ENCODE results near the gene FSTL5. TPM values are rescaled to one million over a fixed set of nuclear protein-coding genes. Genes with fewer than 3 reads are reported as not detected.

The FSTL5 gene
- total RNA-seq, 2 experiments from 2014 or later, result not detected

DNA sequence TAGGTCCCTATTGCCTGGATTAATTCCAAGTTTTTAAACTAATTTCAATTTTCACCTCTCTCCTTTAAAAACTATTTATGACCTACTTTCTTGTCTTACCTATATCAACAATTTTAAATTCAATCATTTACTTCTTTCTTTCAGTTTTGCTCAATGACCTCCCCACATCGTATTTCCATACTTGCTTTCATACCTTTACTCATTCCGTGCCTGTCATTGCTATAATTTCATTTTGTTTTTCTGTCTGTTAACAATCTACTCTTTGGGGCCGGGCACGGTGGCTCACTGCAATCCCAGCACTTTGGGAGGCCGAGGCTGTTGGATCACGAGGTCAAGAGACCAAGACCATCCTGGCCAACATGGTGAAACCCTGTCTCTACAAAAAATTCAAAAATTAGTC, 781.1 kb downstream of the FSTL5 start:
- no peaks in the 10 kb centered on the region for H3K79me2 ChIP-seq (ENCODE audit: insufficient read depth, low read depth, low read length)
- intact Hi-C loops (cut with micrococcal nuclease; ENCODE audit: unreplicated experiment), result no loop called here
- no peak overlapping the region for H3K4me2 ChIP-seq (ENCODE audit: low read length)
- H3K4me3 ChIP-seq (ENCODE audit: low read depth, low read length, poor library complexity, severe bottlenecking), result no peak overlapping the region
- ChIA-PET CTCF (ENCODE audit: unreplicated experiment) (no interaction called here), POLR2A (no interaction called here)
- TF ChIP-seq, protein P1, sequence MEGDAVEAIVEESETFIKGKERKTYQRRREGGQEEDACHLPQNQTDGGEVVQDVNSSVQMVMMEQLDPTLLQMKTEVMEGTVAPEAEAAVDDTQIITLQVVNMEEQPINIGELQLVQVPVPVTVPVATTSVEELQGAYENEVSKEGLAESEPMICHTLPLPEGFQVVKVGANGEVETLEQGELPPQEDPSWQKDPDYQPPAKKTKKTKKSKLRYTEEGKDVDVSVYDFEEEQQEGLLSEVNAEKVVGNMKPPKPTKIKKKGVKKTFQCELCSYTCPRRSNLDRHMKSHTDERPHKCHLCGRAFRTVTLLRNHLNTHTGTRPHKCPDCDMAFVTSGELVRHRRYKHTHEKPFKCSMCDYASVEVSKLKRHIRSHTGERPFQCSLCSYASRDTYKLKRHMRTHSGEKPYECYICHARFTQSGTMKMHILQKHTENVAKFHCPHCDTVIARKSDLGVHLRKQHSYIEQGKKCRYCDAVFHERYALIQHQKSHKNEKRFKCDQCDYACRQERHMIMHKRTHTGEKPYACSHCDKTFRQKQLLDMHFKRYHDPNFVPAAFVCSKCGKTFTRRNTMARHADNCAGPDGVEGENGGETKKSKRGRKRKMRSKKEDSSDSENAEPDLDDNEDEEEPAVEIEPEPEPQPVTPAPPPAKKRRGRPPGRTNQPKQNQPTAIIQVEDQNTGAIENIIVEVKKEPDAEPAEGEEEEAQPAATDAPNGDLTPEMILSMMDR (conservative IDR thresholded peaks at IDR 0.05; ENCODE audit: low read length), result no peak
- no peak for TF ChIP-seq EZH2phosphoT487 (IDR thresholded peaks at IDR 0.05; ENCODE audit: borderline replicate concordance, low read depth, low read length)
- no peaks in the 10 kb centered on the region for H3K36me3 ChIP-seq (ENCODE audit: insufficient read depth, low read length)
- H2AFZ ChIP-seq (ENCODE audit: low read length), result no peak overlapping the region
- H3K9me2 ChIP-seq (ENCODE audit: insufficient read depth, low read length), result no peaks in the 10 kb centered on the region
- no peaks in the 10 kb centered on the region for H4K20me1 ChIP-seq (ENCODE audit: insufficient read depth, low read length)
- no peaks in the 10 kb centered on the region for H3K9me3 ChIP-seq (ENCODE audit: low read length)
- H3K27ac ChIP-seq (ENCODE audit: low read depth, low read length, poor library complexity, severe bottlenecking), result no peak overlapping the region
- BruUV-seq (replicated peaks), result no TSS peak
- no peaks in the 10 kb centered on the region for H3K4me1 ChIP-seq (ENCODE audit: insufficient read depth, low read length, poor library complexity, severe bottlenecking)
- no peak for DNase-seq (ENCODE audit: low spot score)

DNA sequence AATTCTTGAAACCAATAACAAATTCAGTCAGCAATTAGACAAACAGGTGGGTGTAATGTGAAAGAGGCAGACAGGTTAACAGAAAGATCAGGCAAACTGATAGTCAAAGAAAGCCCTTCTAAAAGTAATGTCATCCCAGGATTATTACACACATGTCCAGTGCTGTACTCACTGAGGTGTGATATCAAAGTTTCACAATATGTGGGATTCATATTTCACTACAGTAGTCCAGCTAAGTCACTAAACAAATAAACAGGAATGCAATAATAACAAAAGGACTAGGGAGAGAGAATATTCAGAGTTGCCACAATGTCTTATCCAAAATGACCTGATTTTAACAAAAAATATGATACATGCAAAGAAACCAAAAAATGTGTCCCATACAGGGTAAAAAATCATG, 787.5 kb downstream of the FSTL5 start:
- H3K9me3 ChIP-seq (ENCODE audit: low read length), result no peaks in the 10 kb centered on the region; the same call in 1 of the 2 replicates
- no peaks in the 10 kb centered on the region for H4K20me1 ChIP-seq (ENCODE audit: insufficient read depth, low read length)

GRCh38 chr4:161364681-161365080, 799.1 kb downstream of the FSTL5 start:
- no TSS peak for BruUV-seq (replicated peaks)
- no peaks in the 10 kb centered on the region for H3K79me2 ChIP-seq (ENCODE audit: insufficient read depth, low read depth, low read length)
- TF ChIP-seq, protein P1 (conservative IDR thresholded peaks at IDR 0.05; ENCODE audit: low read length), result no peak
- no peak for TF ChIP-seq EZH2phosphoT487 (IDR thresholded peaks at IDR 0.05; ENCODE audit: borderline replicate concordance, low read depth, low read length)

More for the DNA sequence above, 787.5 kb downstream of the FSTL5 start:
- ChIA-PET CTCF (ENCODE audit: unreplicated experiment) (no interaction called here), POLR2A (no interaction called here)
- H3K79me2 ChIP-seq (ENCODE audit: insufficient read depth, low read depth, low read length), result no peaks in the 10 kb centered on the region
- H3K36me3 ChIP-seq (ENCODE audit: insufficient read depth, low read length), result no peaks in the 10 kb centered on the region
- no peak for DNase-seq (ENCODE audit: low spot score)
- no peak overlapping the region for H2AFZ ChIP-seq (ENCODE audit: low read length)
- intact Hi-C loops (cut with micrococcal nuclease; ENCODE audit: unreplicated experiment), result no loop called here
- H3K27ac ChIP-seq (ENCODE audit: low read depth, low read length, poor library complexity, severe bottlenecking), result no peak overlapping the region
- no peak overlapping the region for H3K4me2 ChIP-seq (ENCODE audit: low read length)
- H3K9me2 ChIP-seq (ENCODE audit: insufficient read depth, low read length), result no peaks in the 10 kb centered on the region
- no TSS peak for BruUV-seq (replicated peaks)
- H3K4me1 ChIP-seq (ENCODE audit: insufficient read depth, low read length, poor library complexity, severe bottlenecking), result no peaks in the 10 kb centered on the region
- TF ChIP-seq, protein P1 (conservative IDR thresholded peaks at IDR 0.05; ENCODE audit: low read length), result no peak
- no peak for TF ChIP-seq EZH2phosphoT487 (IDR thresholded peaks at IDR 0.05; ENCODE audit: borderline replicate concordance, low read depth, low read length)
- no peak overlapping the region for H3K4me3 ChIP-seq (ENCODE audit: low read depth, low read length, poor library complexity, severe bottlenecking)

More at GRCh38 chr4:161364681-161365080, 799.1 kb downstream of the FSTL5 start:
- intact Hi-C loops (cut with micrococcal nuclease; ENCODE audit: unreplicated experiment), result no loop called here
- Histone ChIP-seq H3K9me3 (ENCODE audit: low read length) (no peaks in the 10 kb centered on the region), H3K9me2 (ENCODE audit: insufficient read depth, low read length) (no peaks in the 10 kb centered on the region), H3K4me2 (ENCODE audit: low read length) (no peak overlapping the region), H3K27ac (ENCODE audit: low read depth, low read length, poor library complexity, severe bottlenecking) (no peak overlapping the region), H4K20me1 (ENCODE audit: insufficient read depth, low read length) (no peaks in the 10 kb centered on the region), H3K4me1 (ENCODE audit: insufficient read depth, low read length, poor library complexity, severe bottlenecking) (no peaks in the 10 kb centered on the region), H3K4me3 (ENCODE audit: low read depth, low read length, poor library complexity, severe bottlenecking) (no peak overlapping the region), H2AFZ (ENCODE audit: low read length) (no peak overlapping the region), H3K36me3 (ENCODE audit: insufficient read depth, low read length) (no peaks in the 10 kb centered on the region)
- no peak for DNase-seq (ENCODE audit: low spot score)
- ChIA-PET POLR2A (interaction anchor here (0.7 kb wide), 1 partner anchor 16 kb away, joined by 3 read pairs; no protein-coding TSS in a partner anchor), CTCF (ENCODE audit: unreplicated experiment) (no interaction called here)

Measured in OCI-LY7 (cell line).